ENCODE results near the gene HDAC9. TPM values are rescaled to one million over a fixed set of nuclear protein-coding genes. Genes with fewer than 3 reads are reported as not detected.
A peak's percentile ranks its signal among the peaks of the same experiment; 100 is the strongest.

HDAC9 gene
- total RNA-seq, 4 donors from 2014 or later = 63.0 to 130 (median 107) TPM

DNA sequence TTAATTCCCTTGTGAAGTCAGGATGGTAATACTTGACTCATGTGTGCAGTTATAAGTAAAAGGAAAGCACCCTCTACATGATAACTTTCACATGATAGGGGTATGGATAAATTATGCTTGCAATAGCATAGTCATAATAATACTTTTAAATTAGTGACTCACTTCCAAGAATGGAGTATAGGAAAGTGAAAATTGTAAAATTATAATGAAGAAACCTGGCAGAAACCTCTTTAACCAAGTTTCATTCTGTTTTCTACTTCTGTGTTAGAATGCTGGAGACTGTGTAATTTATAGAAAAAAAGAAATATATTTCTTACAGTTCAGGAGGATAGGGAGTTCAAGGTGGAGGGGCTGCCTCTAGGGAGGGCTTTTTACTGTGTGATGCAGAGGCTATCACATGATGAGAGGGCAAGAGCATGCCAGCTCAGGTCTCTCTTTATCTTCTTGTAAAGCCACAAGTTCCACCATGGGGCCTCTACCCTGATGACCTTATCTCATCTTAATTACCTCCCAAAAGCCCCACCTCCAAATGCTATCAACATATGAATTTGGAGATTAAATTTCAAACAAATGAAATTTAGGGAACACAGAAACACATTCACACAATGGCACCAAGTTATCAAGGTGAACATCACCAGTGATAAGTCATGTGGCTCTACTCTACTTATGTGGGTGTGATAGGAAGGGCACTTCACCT lies 43.2 kb downstream of the HDAC9 start:
- peaks cover 0 to 24% (median 15%) of the 10 kb centered on the region in 4 donors for H3K4me1 ChIP-seq
- no peaks in the 10 kb centered on the region for H3K9me3 ChIP-seq
- no peaks in the 10 kb centered on the region for H3K27me3 ChIP-seq
- intact Hi-C loops (cut with DNase I) = no loop called here
- no peak overlapping the region for H3K4me3 ChIP-seq
- no peak for DNase-seq (ENCODE audit: extremely low spot score)
- TF ChIP-seq EP300 (IDR thresholded peaks at IDR 0.05) (no peak), POLR2A (IDR thresholded peaks at IDR 0.05; ENCODE audit: low read depth) (no peak), POLR2AphosphoS5 (IDR thresholded peaks at IDR 0.05) (no peak)
- TF ChIP-seq, protein P1, sequence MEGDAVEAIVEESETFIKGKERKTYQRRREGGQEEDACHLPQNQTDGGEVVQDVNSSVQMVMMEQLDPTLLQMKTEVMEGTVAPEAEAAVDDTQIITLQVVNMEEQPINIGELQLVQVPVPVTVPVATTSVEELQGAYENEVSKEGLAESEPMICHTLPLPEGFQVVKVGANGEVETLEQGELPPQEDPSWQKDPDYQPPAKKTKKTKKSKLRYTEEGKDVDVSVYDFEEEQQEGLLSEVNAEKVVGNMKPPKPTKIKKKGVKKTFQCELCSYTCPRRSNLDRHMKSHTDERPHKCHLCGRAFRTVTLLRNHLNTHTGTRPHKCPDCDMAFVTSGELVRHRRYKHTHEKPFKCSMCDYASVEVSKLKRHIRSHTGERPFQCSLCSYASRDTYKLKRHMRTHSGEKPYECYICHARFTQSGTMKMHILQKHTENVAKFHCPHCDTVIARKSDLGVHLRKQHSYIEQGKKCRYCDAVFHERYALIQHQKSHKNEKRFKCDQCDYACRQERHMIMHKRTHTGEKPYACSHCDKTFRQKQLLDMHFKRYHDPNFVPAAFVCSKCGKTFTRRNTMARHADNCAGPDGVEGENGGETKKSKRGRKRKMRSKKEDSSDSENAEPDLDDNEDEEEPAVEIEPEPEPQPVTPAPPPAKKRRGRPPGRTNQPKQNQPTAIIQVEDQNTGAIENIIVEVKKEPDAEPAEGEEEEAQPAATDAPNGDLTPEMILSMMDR (IDR thresholded peaks at IDR 0.05) = no peak
- no peak overlapping the region for H3K27ac ChIP-seq (replicated peaks in 1 of 4)
- H3K36me3 ChIP-seq = no peaks in the 10 kb centered on the region

DNA sequence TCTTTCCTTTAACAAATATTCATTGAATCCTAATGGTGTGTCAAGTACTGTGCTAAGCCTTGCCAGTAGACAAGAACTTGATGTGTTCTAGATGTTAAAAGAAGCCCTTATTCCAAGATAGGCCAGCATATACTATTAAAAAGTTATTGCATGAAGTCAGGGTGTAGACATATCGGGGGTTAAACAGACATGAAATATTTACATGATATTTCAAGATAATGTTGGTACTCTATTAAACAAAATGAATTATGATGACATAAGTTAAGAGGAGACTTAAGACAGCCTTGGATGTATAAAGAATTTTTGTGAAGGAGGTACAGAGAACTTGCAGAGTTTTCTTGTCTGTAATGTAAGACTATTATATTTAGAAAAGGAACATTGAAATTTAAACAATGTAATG lies 44.8 kb downstream of the HDAC9 start:
- Histone ChIP-seq H3K9me3 (no peaks in the 10 kb centered on the region), H3K36me3 (no peaks in the 10 kb centered on the region), H3K4me3 (no peak overlapping the region), H3K27me3 (no peaks in the 10 kb centered on the region), H3K27ac (replicated peaks in 1 of 4) (no peak overlapping the region), H3K4me1 (peaks cover 0 to 24% (median 15%) of the 10 kb centered on the region in 4 donors)
- intact Hi-C loops (cut with DNase I) = no loop called here
- 73% methylated on average over 1 of the region's 1 CpG for WGBS
- no peak for TF ChIP-seq POLR2AphosphoS5 (IDR thresholded peaks at IDR 0.05)
- TF ChIP-seq, protein P1 (IDR thresholded peaks at IDR 0.05) = no peak
- no peak for TF ChIP-seq POLR2A (IDR thresholded peaks at IDR 0.05; ENCODE audit: low read depth)
- no peak for TF ChIP-seq EP300 (IDR thresholded peaks at IDR 0.05)
- DNase-seq (ENCODE audit: extremely low spot score) = no peak

DNA sequence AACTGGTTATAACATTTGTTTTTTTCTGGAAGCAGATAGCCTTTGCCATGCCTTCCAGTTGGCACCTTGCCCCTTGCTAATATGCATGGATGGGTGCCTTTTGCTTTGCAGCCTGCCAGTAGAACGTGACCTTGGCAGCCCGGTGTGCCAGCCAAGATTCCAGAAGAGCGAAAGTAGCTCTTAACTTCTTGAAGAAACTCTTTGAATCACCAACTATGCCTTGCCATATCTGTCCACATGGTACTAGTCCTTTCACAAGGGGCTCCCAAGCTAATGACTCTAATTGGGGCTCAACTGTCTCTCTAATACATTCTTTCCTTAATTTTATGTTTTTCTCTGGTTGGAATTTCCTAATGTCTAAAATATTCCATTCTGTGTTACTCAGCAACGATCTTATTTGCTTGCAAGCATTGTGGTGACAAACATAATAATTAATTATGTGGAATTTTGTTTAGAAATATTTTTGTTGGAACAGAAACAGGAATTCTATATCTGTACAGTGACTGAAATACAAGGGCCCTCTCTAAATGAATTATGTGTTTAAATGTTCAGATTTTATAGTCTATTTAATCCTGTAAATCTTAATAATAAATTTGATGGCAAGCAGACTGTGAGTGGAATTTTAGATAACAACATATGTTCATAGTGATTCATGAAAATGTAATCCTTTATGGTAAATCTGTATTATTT lies 45.8 kb downstream of the HDAC9 start:
- intact Hi-C loops (cut with DNase I) = no loop called here
- TF ChIP-seq POLR2A (IDR thresholded peaks at IDR 0.05; ENCODE audit: low read depth) (no peak), EP300 (IDR thresholded peaks at IDR 0.05) (no peak), POLR2AphosphoS5 (IDR thresholded peaks at IDR 0.05) (no peak)
- TF ChIP-seq, protein P1 (IDR thresholded peaks at IDR 0.05) = no peak
- no peak for DNase-seq (ENCODE audit: extremely low spot score)
- no peaks in the 10 kb centered on the region for H3K36me3 ChIP-seq
- 19% methylated on average over 4 of the region's 4 CpGs for WGBS
- H3K27ac ChIP-seq (replicated peaks in 1 of 4) = peak overlapping the region in 1 of 4 donors; percentile 28
- H3K27me3 ChIP-seq = no peaks in the 10 kb centered on the region
- no peaks in the 10 kb centered on the region for H3K9me3 ChIP-seq
- H3K4me1 ChIP-seq = peaks cover 0 to 24% (median 15%) of the 10 kb centered on the region in 4 donors
- no peak overlapping the region for H3K4me3 ChIP-seq

DNA sequence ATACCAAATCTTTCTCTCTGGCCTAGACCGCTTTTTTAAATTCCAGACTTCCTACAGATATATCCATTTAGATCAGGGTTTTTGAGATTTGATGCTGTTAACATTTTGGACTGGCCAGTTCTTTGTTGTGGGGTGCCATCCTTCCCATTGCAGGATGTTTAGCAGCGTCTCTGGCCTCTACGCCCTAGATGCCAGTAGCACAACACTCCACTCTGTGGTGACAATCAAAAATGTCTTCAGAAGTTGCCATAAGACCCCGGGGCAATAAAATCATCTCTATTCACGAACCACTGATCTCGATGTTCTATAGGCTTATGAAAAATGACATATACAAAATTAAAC lies 46.3 kb downstream of the HDAC9 start:
- intact Hi-C loops (cut with DNase I) = no loop called here
- H3K27ac ChIP-seq (replicated peaks in 1 of 4) = no peak overlapping the region

More for the DNA sequence above, 46.3 kb downstream of the HDAC9 start:
- 85% methylated on average over 6 of the region's 6 CpGs for WGBS
- Histone ChIP-seq H3K4me1 (peaks cover 0 to 24% (median 15%) of the 10 kb centered on the region in 4 donors), H3K4me3 (no peak overlapping the region), H3K36me3 (no peaks in the 10 kb centered on the region), H3K27me3 (no peaks in the 10 kb centered on the region), H3K9me3 (no peaks in the 10 kb centered on the region)
- TF ChIP-seq, protein P1 (IDR thresholded peaks at IDR 0.05) = no peak
- TF ChIP-seq EP300 (IDR thresholded peaks at IDR 0.05) (no peak), POLR2AphosphoS5 (IDR thresholded peaks at IDR 0.05) (no peak), POLR2A (IDR thresholded peaks at IDR 0.05; ENCODE audit: low read depth) (no peak)
- no peak for DNase-seq (ENCODE audit: extremely low spot score)
